Measurements from ENCODE around the gene DTX2. TPM values are rescaled to one million over a fixed set of nuclear protein-coding genes. Genes with fewer than 3 reads are reported as not detected.
"Not testable (repeated sequence)": the region's sequence is repeated elsewhere in the genome, so short reads cannot be mapped to it uniquely, and the experiment has no call there.

The DTX2 gene
- total and polyA plus RNA-seq, 2 donors (not counting 1 experiment from before 2014, with no cell fraction given) = 36.4 to 66.9 TPM

- WGBS (ENCODE audit: insufficient coverage) = 0% methylated on average over 3 of the region's 19 CpGs
- peaks cover 17% of the 10 kb centered on the region for H3K79me2 ChIP-seq (ENCODE audit: control insufficient read depth, insufficient read depth, low read length)
- H3K27me3 ChIP-seq (replicated peaks in 1 of 4; ENCODE audit: control extremely low read depth in 1 of 4, control insufficient read depth in 3 of 4, insufficient read depth in 4 of 4, low read length in 3 of 4); H3K4me1 ChIP-seq (ENCODE audit: control insufficient read depth in 2 of 2, insufficient read depth in 2 of 2, low read length in 2 of 2); ATAC-seq (ENCODE audit: low read depth); CTCF ChIA-PET; H3K9me3 Mint-ChIP-seq (ENCODE audit: insufficient read depth); DNase-seq; H4K20me1 ChIP-seq (ENCODE audit: control insufficient read depth, insufficient read depth, low read length, poor library complexity, severe bottlenecking); H3K36me3 ChIP-seq (replicated peaks in 1 of 2; ENCODE audit: control extremely low read depth in 1 of 2, control insufficient read depth in 1 of 2, extremely low read depth in 1 of 2, insufficient read depth in 2 of 2, low read length in 1 of 2); H3K9me3 ChIP-seq (ENCODE audit: control extremely low read depth in 1 of 3, control insufficient read depth in 2 of 3, insufficient read depth in 1 of 3, low read length in 2 of 3); H3K27me3 Mint-ChIP-seq; POLR2A ChIA-PET: not testable (repeated sequence)
- intact Hi-C loops (cut with micrococcal nuclease) = loop anchor here (10.0 kb wide), 1 partner anchor 575 kb away; the partner anchor contains the start of gene CCDC146
- peak overlapping the region; percentile 38 to 81 for H3K27ac ChIP-seq (ENCODE audit: low read length in 2 of 2)
- H3K4me2 ChIP-seq (replicated peaks; ENCODE audit: low read depth, low read length, poor library complexity, severe bottlenecking) = peak overlapping the region; percentile 57
- peak overlapping the region in 4 of 5 experiments; percentile 61 to 88 (median 72) for H3K4me3 ChIP-seq (ENCODE audit: control extremely low read depth in 1 of 5, extremely low read depth in 1 of 5, insufficient read depth in 1 of 5, low read depth in 2 of 5, low read length in 4 of 5)
- peak overlapping the region; percentile 85 for H2AFZ ChIP-seq (ENCODE audit: insufficient read depth, low read depth, low read length, poor library complexity, severe bottlenecking)
- H3K4me1 Mint-ChIP-seq = peaks cover 25% of the 10 kb centered on the region
- H3K9ac ChIP-seq (ENCODE audit: low read length) = peak overlapping the region; percentile 82
- peak overlapping the region; percentile 93 for H3K27ac Mint-ChIP-seq
- peak overlapping the region; percentile 95 for H3K4me3 Mint-ChIP-seq
Measured at GRCh38 chr7:76549855-76550248, 88.3 kb downstream of the DTX2 start.

- H3K4me1 ChIP-seq (ENCODE audit: control insufficient read depth in 2 of 2, insufficient read depth in 2 of 2, low read length in 2 of 2); H3K4me3 ChIP-seq (ENCODE audit: control extremely low read depth in 1 of 5, extremely low read depth in 1 of 5, insufficient read depth in 1 of 5, low read depth in 2 of 5, low read length in 4 of 5); H3K4me3 Mint-ChIP-seq; H3K36me3 ChIP-seq (replicated peaks in 1 of 2; ENCODE audit: control extremely low read depth in 1 of 2, control insufficient read depth in 1 of 2, extremely low read depth in 1 of 2, insufficient read depth in 2 of 2, low read length in 1 of 2); H3K27ac Mint-ChIP-seq; CTCF ChIA-PET; ATAC-seq (ENCODE audit: low read depth); H4K20me1 ChIP-seq (ENCODE audit: control insufficient read depth, insufficient read depth, low read length, poor library complexity, severe bottlenecking); intact Hi-C loops (cut with micrococcal nuclease); DNase-seq; H3K9me3 Mint-ChIP-seq (ENCODE audit: insufficient read depth); H3K9ac ChIP-seq (ENCODE audit: low read length); H3K4me2 ChIP-seq (replicated peaks; ENCODE audit: low read depth, low read length, poor library complexity, severe bottlenecking); POLR2A ChIA-PET; H2AFZ ChIP-seq (ENCODE audit: insufficient read depth, low read depth, low read length, poor library complexity, severe bottlenecking); H3K27me3 ChIP-seq (replicated peaks in 1 of 4; ENCODE audit: control extremely low read depth in 1 of 4, control insufficient read depth in 3 of 4, insufficient read depth in 4 of 4, low read length in 3 of 4); H3K27me3 Mint-ChIP-seq; H3K27ac ChIP-seq (ENCODE audit: low read length in 2 of 2); H3K9me3 ChIP-seq (ENCODE audit: control extremely low read depth in 1 of 3, control insufficient read depth in 2 of 3, insufficient read depth in 1 of 3, low read length in 2 of 3): not testable (repeated sequence)
- WGBS (ENCODE audit: insufficient coverage) = no CpG with 5 or more reads among the region's 6 CpGs
- peaks cover 29% of the 10 kb centered on the region for H3K4me1 Mint-ChIP-seq
- peaks cover 18% of the 10 kb centered on the region for H3K79me2 ChIP-seq (ENCODE audit: control insufficient read depth, insufficient read depth, low read length)
Measured at GRCh38 chr7:76551992-76552391, 90.5 kb downstream of the DTX2 start.

Small RNA genes within 50 kb of the gene (small RNA-seq; reads per million reads assigned to genes)
- gene RF00019 (ENCODE audit: insufficient read length, low read depth, low replicate concordance) = not detected

Other genes starting within 250 kb of the DTX2 start
- 26.8 and 34.0 TPM in 2 replicates for gene HSPB1, start 159.0 kb upstream of the DTX2 start, total RNA-seq
- 343 and 441 TPM in 2 replicates for gene HSPB1, start 159.0 kb upstream of the DTX2 start, polyA plus RNA-seq
- 51.6 and 51.9 TPM in 2 replicates for gene YWHAG, start 102.7 kb upstream of the DTX2 start, total RNA-seq
- 6.6 and 12.6 TPM in 2 replicates for gene YWHAG, start 102.7 kb upstream of the DTX2 start, polyA plus RNA-seq
- gene SSC4D, start 52.0 kb upstream of the DTX2 start, total RNA-seq = not detected in 2 replicates
- 0.16 TPM in 1 of 2 replicates, not detected in the other for gene SSC4D, start 52.0 kb upstream of the DTX2 start, polyA plus RNA-seq
- 0.64 and 2.1 TPM in 2 replicates for gene ZP3, start 36.8 kb upstream of the DTX2 start, total RNA-seq
- 4.4 and 4.5 TPM in 2 replicates for gene ZP3, start 36.8 kb upstream of the DTX2 start, polyA plus RNA-seq
- 4.9 and 6.8 TPM in 2 replicates for gene UPK3B, start 48.8 kb downstream of the DTX2 start, total RNA-seq
- gene UPK3B, start 48.8 kb downstream of the DTX2 start, polyA plus RNA-seq = 1.2 and 2.8 TPM in 2 replicates
- gene SPDYE16, start 81.6 kb downstream of the DTX2 start, total RNA-seq = 0.53 and 0.69 TPM in 2 replicates
- gene SPDYE16, start 81.6 kb downstream of the DTX2 start, polyA plus RNA-seq = 0.22 and 0.34 TPM in 2 replicates
- 13.3 and 18.9 TPM in 2 replicates for gene POMZP3, start 165.6 kb downstream of the DTX2 start, total RNA-seq
- gene POMZP3, start 165.6 kb downstream of the DTX2 start, polyA plus RNA-seq = 10.2 and 15.2 TPM in 2 replicates

All from B cell (primary cell).